A549 (cell line): ENCODE results near the gene TBC1D22A. TPM values are rescaled to one million over a fixed set of nuclear protein-coding genes. Genes with fewer than 3 reads are reported as not detected.

Experiments
- ATAC-seq, 2 experiments: fragments of 200-7000 bp in 1 of 2; fragments of >200 bp in 1 of 2; cut with Nextera tagmentation in 1 of 2; cut with Tn5 transposase in 1 of 2; 3 replicates each; pipeline versions ENCODE4 v1.8.0 to v1.9.1; 2018 to 2020; ENCODE audit warnings: mild to moderate bottlenecking in 1 of 2, moderate library complexity in 1 of 2
- CTCF ChIA-PET: fragments of 300-600 bp; sonication (Branson Sonifier 250); formaldehyde crosslinking; extraction: SDS; loops from one replicate; lab custom pipeline; 2021; ENCODE audit warnings: antibody characterized with exemption, inconsistent platforms; lab: Yijun Ruan, JAX
- POLR2A ChIA-PET: fragments of 350-600 bp; formaldehyde crosslinking; extraction: SDS; loops from one replicate; lab custom pipeline; 2021; ENCODE audit warnings: antibody characterized with exemption, inconsistent platforms; lab: Yijun Ruan, JAX
- DNase-seq, 2 experiments: peaks; one replicate each; pipeline versions ENCODE4 v3.0.0 to v3.0.0-alpha.2; 2011 to 2016; ENCODE audit warnings: low read depth in 1 of 2, low spot score in 1 of 2
- FAIRE-seq: peaks from 2 replicates; lab custom pipeline; 2011; peaks lifted over from hg19 to GRCh38; lab: Jason Lieb, UNC
- H3K27ac ChIP-seq, 2 experiments: fragments of >200 bp; sonication (Bioruptor Twin); formaldehyde crosslinking; 3 replicates each; pipeline ENCODE4 v1.5.1; 2016 to 2017
- H3K4me1 ChIP-seq: fragments of >200 bp; sonication (Bioruptor Twin); formaldehyde crosslinking; 3 replicates; pipeline ENCODE4 v1.6.1; 2016
- H3K4me2 ChIP-seq: fragments of >200 bp; sonication (Bioruptor Twin); formaldehyde crosslinking; 3 replicates; pipeline ENCODE4 v1.6.1; 2016
- H3K4me3 ChIP-seq: fragments of >200 bp; sonication (Bioruptor Twin); formaldehyde crosslinking; 3 replicates; pipeline ENCODE4 v1.5.1; 2016
- H3K9me3 ChIP-seq: fragments of >200 bp; sonication (Bioruptor Twin); formaldehyde crosslinking; 3 replicates; pipeline ENCODE4 v1.6.1; 2016
- BHLHE40 ChIP-seq: IDR thresholded peaks from 2 replicates; pipeline ENCODE4 v1.6.1; 2012; ENCODE audit warnings: low read depth, low read length, inconsistent platforms
- CEBPB ChIP-seq, 2 experiments: fragments of >200 bp in 1 of 2; sonication (Bioruptor Twin) in 1 of 2; formaldehyde crosslinking in 1 of 2; IDR thresholded peaks; 2 replicates each; pipeline ENCODE4 v1.6.1; 2012 to 2016
- CTCF ChIP-seq: fragments of >200 bp; sonication (Bioruptor Twin); formaldehyde crosslinking; IDR thresholded peaks from 3 replicates; pipeline ENCODE4 v1.5.1; 2016
- ESRRA ChIP-seq: fragments of 150-350 bp; IDR thresholded peaks from 2 replicates; pipeline ENCODE4 v1.6.1; 2014; ENCODE audit warnings: mild to moderate bottlenecking, low read length, borderline replicate concordance
- FOSB ChIP-seq: fragments of 250-450 bp; sonication (Bioruptor Pico); IDR thresholded peaks from 2 replicates; pipeline ENCODE4 v1.5.0; 2020; ENCODE audit warnings: mild to moderate bottlenecking, moderate library complexity
- FOXS1 ChIP-seq: fragments of 250-450 bp; sonication (Bioruptor Pico); IDR thresholded peaks from 2 replicates; pipeline ENCODE4 v1.5.0; 2020; ENCODE audit warnings: mild to moderate bottlenecking, moderate library complexity
- GATA3 ChIP-seq: IDR thresholded peaks from 2 replicates; pipeline ENCODE4 v1.6.1; 2012; ENCODE audit warnings: borderline replicate concordance
- HMGXB4 ChIP-seq: fragments of 250-450 bp; sonication (Bioruptor Pico); IDR thresholded peaks from 2 replicates; pipeline ENCODE4 v1.5.0; 2021; ENCODE audit warnings: mild to moderate bottlenecking, moderate library complexity, borderline replicate concordance
- HOXB5 ChIP-seq: fragments of 250-450 bp; sonication (Bioruptor Pico); IDR thresholded peaks from 2 replicates; pipeline ENCODE4 v1.5.0; 2020; ENCODE audit warnings: mild to moderate bottlenecking, moderate library complexity
- JUNB ChIP-seq: fragments of >200 bp; sonication (Bioruptor Twin); formaldehyde crosslinking; IDR thresholded peaks from 2 replicates; pipeline ENCODE4 v1.6.1; 2016
- KDM5A ChIP-seq: fragments of 200-600 bp; sonication (generic); IDR thresholded peaks from 2 replicates; pipeline ENCODE4 v1.6.1; 2016; ENCODE audit warnings: antibody characterized with exemption, mild to moderate bottlenecking
- MAFK ChIP-seq: fragments of 450-650 bp; IDR thresholded peaks from 2 replicates; pipeline ENCODE4 v1.6.1; 2014; ENCODE audit not compliant: partially characterized antibody
- MAX ChIP-seq: IDR thresholded peaks from 2 replicates; pipeline ENCODE4 v1.6.1; 2012
- MAZ ChIP-seq: fragments of 150-350 bp; IDR thresholded peaks from 2 replicates; pipeline ENCODE4 v1.6.1; 2014; ENCODE audit warnings: antibody characterized with exemption, low read depth, low read length, borderline replicate concordance
- NFE2L2 ChIP-seq: fragments of 150-350 bp; conservative IDR thresholded peaks from 2 replicates; pipeline ENCODE4 v1.6.1; 2014; ENCODE audit warnings: low read length
- NPAS2 ChIP-seq: fragments of 250-450 bp; sonication (Bioruptor Pico); IDR thresholded peaks from 2 replicates; pipeline ENCODE4 v1.8.0; 2022; ENCODE audit warnings: mild to moderate bottlenecking, moderate library complexity, borderline replicate concordance
- RAD21 ChIP-seq, 2 experiments: fragments of >200 bp in 1 of 2; sonication (Bioruptor Twin) in 1 of 2; formaldehyde crosslinking in 1 of 2; IDR thresholded peaks in 1 of 2; conservative IDR thresholded peaks in 1 of 2; 2 replicates in 1 of 2; 3 replicates in 1 of 2; pipeline ENCODE4 v1.6.1; 2012 to 2018; ENCODE audit warnings: inconsistent platforms in 1 of 2
- RARB ChIP-seq: fragments of 250-450 bp; sonication (Bioruptor Pico); IDR thresholded peaks from 2 replicates; pipeline ENCODE4 v1.8.0; 2021; ENCODE audit warnings: mild to moderate bottlenecking, moderate library complexity
- RCOR1 ChIP-seq: fragments of 150-350 bp; IDR thresholded peaks from 2 replicates; pipeline ENCODE4 v1.6.1; 2014; ENCODE audit warnings: antibody characterized with exemption, low read length, low read depth
- RNF2 ChIP-seq: fragments of 200-600 bp; sonication (generic); IDR thresholded peaks from 2 replicates; pipeline ENCODE4 v1.6.1; 2016; ENCODE audit warnings: low read depth, mild to moderate bottlenecking, antibody characterized with exemption, moderate library complexity, borderline replicate concordance
- SMC3 ChIP-seq: fragments of >200 bp; sonication (Bioruptor Twin); formaldehyde crosslinking; IDR thresholded peaks from 3 replicates; pipeline ENCODE4 v1.6.1; 2018; ENCODE audit warnings: inconsistent platforms
- SREBF2 ChIP-seq: fragments of 450-650 bp; IDR thresholded peaks from 2 replicates; pipeline ENCODE4 v1.6.1; 2014; ENCODE audit warnings: mild to moderate bottlenecking, moderate library complexity
- TFCP2L1 ChIP-seq: fragments of 250-450 bp; sonication (Bioruptor Pico); IDR thresholded peaks from 2 replicates; pipeline ENCODE4 v1.5.0; 2021; ENCODE audit warnings: mild to moderate bottlenecking
- TP53 ChIP-seq: fragments of 250-450 bp; sonication (Bioruptor Pico); IDR thresholded peaks from 2 replicates; pipeline ENCODE4 v1.5.0; 2021; ENCODE audit warnings: mild to moderate bottlenecking, moderate library complexity
- ZSCAN20 ChIP-seq: fragments of 250-450 bp; sonication (Bioruptor Pico); IDR thresholded peaks from 2 replicates; pipeline ENCODE4 v1.8.0; 2022; ENCODE audit warnings: mild to moderate bottlenecking, moderate library complexity
- WGBS: methylation state at CpG from one replicate; pipeline ENCODE4 v1.1.6; 2017; ENCODE audit errors: missing lambda C conversion rate; 5-methylcytosine and 5-hydroxymethylcytosine counted together
- polyA plus RNA-seq, 4 experiments: library from polyadenylated mRNA; depleted of rRNA in 3 of 4; stranded (reverse); fragments of >200 nt; fragmentation: RNase III in 1 of 4; extraction: RNeasy Plus Mini Kit Qiagen cat#74134 plus additional on column Dnase treatment in 1 of 4; gene quantifications; 2 replicates in 3 of 4; 3 replicates in 1 of 4; pipeline ENCODE4 v1.2.3, GENCODE V29; 2011 to 2017
- TF ChIP-seq, protein P1 (sequence below): IDR thresholded peaks from 2 replicates; pipeline ENCODE4 v1.6.1; 2012
- TF ChIP-seq, protein P2 (sequence below): fragments of >200 bp; sonication (Bioruptor Twin); formaldehyde crosslinking; IDR thresholded peaks from 3 replicates; pipeline ENCODE4 v1.6.1; 2016
- TF ChIP-seq, protein P3 (sequence below): IDR thresholded peaks from 2 replicates; pipeline ENCODE4 v1.6.1; 2012; ENCODE audit warnings: low read depth, borderline replicate concordance
- TF ChIP-seq, protein P4 (sequence below): fragments of 150-350 bp; IDR thresholded peaks from 2 replicates; pipeline ENCODE4 v1.6.1; 2014; ENCODE audit warnings: low read depth, mild to moderate bottlenecking, low read length

The TBC1D22A gene
- polyA plus RNA-seq, 2 of the 4 experiments (the other 2 are of a cell fraction), result 8.9 to 10.8 TPM

DNA sequence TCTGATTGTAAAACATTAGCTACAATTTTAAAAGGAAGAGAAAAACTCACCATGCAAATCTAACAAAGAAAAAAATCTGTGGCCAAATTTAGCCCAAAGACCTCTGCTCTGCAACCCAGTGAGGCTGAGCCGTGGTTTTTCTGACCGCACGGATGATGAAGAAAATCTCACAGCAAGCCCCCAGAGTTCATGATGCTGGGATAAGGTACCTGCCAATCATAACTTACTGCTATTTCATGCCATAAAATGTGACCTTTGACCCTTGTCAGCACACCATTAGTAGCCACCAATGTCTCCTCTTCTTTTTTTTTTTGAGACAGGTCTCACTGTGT lies 35.5 kb upstream of the TBC1D22A start:
- H3K4me1 ChIP-seq, result no peaks in the 10 kb centered on the region
- ATAC-seq (no peak), DNase-seq (no peak), FAIRE-seq (no peak)
- no peaks in the 10 kb centered on the region for H3K9me3 ChIP-seq
- ChIA-PET CTCF (interaction anchor here (0.6 kb wide), 2 partner anchors 30 to 159 kb away, joined by 3 read pairs; no protein-coding TSS in a partner anchor), POLR2A (no interaction called here)
- H3K4me3 ChIP-seq, result no peak overlapping the region
- H3K27ac ChIP-seq, result no peak overlapping the region
- 98% methylated on average over 3 of the region's 3 CpGs for WGBS
- TF ChIP-seq ZSCAN20 (no peak), SREBF2 (no peak), HOXB5 (CRISPR knock-in tag) (no peak), NPAS2 (CRISPR knock-in tag) (no peak), RARB (CRISPR knock-in tag) (no peak), RNF2 (no peak), ESRRA (no peak), SMC3 (no peak), MAZ (no peak), RAD21 (conservative IDR thresholded peaks at IDR 0.05 in 1 of 2, IDR thresholded peaks at IDR 0.05 in 1 of 2) (no peak), MAX (no peak), CTCF (no peak), HMGXB4 (CRISPR knock-in tag) (no peak), GATA3 (no peak), RCOR1 (no peak)
- TF ChIP-seq, protein P1, sequence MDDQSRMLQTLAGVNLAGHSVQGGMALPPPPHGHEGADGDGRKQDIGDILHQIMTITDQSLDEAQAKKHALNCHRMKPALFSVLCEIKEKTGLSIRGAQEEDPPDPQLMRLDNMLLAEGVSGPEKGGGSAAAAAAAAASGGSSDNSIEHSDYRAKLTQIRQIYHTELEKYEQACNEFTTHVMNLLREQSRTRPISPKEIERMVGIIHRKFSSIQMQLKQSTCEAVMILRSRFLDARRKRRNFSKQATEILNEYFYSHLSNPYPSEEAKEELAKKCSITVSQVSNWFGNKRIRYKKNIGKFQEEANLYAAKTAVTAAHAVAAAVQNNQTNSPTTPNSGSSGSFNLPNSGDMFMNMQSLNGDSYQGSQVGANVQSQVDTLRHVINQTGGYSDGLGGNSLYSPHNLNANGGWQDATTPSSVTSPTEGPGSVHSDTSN, result no peak
- TF ChIP-seq, protein P2, sequence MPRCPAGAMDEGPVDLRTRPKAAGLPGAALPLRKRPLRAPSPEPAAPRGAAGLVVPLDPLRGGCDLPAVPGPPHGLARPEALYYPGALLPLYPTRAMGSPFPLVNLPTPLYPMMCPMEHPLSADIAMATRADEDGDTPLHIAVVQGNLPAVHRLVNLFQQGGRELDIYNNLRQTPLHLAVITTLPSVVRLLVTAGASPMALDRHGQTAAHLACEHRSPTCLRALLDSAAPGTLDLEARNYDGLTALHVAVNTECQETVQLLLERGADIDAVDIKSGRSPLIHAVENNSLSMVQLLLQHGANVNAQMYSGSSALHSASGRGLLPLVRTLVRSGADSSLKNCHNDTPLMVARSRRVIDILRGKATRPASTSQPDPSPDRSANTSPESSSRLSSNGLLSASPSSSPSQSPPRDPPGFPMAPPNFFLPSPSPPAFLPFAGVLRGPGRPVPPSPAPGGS, result no peak
- TF ChIP-seq, protein P3, sequence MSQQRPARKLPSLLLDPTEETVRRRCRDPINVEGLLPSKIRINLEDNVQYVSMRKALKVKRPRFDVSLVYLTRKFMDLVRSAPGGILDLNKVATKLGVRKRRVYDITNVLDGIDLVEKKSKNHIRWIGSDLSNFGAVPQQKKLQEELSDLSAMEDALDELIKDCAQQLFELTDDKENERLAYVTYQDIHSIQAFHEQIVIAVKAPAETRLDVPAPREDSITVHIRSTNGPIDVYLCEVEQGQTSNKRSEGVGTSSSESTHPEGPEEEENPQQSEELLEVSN, result no peak
- H3K4me2 ChIP-seq, result no peak overlapping the region

DNA sequence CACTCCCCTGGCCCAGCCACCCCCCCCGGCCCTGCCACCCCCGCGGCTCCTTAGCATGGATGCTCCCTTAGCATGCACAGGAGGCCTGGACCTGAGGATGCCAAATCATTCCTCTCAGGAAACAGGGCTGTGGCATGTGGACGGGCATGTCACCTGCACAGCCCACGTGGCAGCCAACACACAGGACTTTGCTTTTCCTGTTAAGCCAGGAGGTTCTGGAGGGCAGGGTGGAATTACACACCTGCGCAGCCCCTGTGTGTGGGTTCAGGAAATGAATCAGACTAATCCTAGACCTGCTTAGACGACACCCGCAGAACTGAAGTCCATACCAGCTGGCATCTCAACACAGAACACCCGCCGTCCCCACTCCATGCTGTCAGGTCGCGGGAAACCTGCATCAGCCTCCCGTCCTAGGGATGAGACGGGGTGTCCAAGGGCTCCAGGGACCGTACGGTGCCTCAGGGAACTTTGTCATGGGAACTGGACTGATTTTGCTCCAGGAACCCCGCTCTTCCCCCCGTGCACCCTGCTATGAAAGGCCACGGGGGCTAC lies 34.6 kb upstream of the TBC1D22A start:
- H3K4me3 ChIP-seq, result no peak overlapping the region
- H3K4me1 ChIP-seq, result no peaks in the 10 kb centered on the region
- ChIA-PET CTCF (interaction anchor here (0.6 kb wide), 1 partner anchor 13 kb away, joined by 3 read pairs; no protein-coding TSS in a partner anchor), POLR2A (no interaction called here)
- TF ChIP-seq JUNB (no peak), SREBF2 (no peak), MAFK (no peak), TP53 (CRISPR knock-in tag) (no peak), NFE2L2 (no peak), TFCP2L1 (CRISPR knock-in tag) (no peak), CEBPB (IDR thresholded peaks at IDR 0.05) (no peak), FOSB (CRISPR knock-in tag) (no peak), KDM5A (no peak), BHLHE40 (no peak), FOXS1 (CRISPR knock-in tag) (no peak)
- TF ChIP-seq, protein P1, result no peak
- TF ChIP-seq, protein P4, sequence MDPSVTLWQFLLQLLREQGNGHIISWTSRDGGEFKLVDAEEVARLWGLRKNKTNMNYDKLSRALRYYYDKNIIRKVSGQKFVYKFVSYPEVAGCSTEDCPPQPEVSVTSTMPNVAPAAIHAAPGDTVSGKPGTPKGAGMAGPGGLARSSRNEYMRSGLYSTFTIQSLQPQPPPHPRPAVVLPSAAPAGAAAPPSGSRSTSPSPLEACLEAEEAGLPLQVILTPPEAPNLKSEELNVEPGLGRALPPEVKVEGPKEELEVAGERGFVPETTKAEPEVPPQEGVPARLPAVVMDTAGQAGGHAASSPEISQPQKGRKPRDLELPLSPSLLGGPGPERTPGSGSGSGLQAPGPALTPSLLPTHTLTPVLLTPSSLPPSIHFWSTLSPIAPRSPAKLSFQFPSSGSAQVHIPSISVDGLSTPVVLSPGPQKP, result no peak
- H3K27ac ChIP-seq, result no peak overlapping the region
- FAIRE-seq (no peak), ATAC-seq (no peak), DNase-seq (no peak)
- H3K4me2 ChIP-seq, result no peak overlapping the region
- H3K9me3 ChIP-seq, result no peaks in the 10 kb centered on the region
- WGBS, result 98% methylated on average over 11 of the region's 19 CpGs
